GM18867 (cell line): Measurements from ENCODE around the gene NRXN3.
"Not testable (repeated sequence)": the region's sequence is repeated elsewhere in the genome, so short reads cannot be mapped to it uniquely, and the experiment has no call there.

ENCODE experiments used
- ATAC-seq: cut with Tn5 transposase; IDR thresholded peaks from one replicate; pipeline ENCODE4 v1.9.1; 2021; ENCODE audit warnings: mild to moderate bottlenecking, moderate library complexity; ENCODE audit not compliant: unreplicated experiment

Gene NRXN3

GRCh38 chr14:79730196-79730595 lies 1560.0 kb downstream of the NRXN3 start:
- no peak for ATAC-seq

GRCh38 chr14:79730953-79731352 lies 1560.8 kb downstream of the NRXN3 start:
- ATAC-seq, result no peak

- ATAC-seq, result no peak
These were observed 1562.9 kb downstream of the NRXN3 start for GRCh38 chr14:79732911-79733655.

GRCh38 chr14:79734151-79734550 lies 1564.0 kb downstream of the NRXN3 start:
- ATAC-seq, result no peak

- no peak for ATAC-seq
These were observed 1564.5 kb downstream of the NRXN3 start for GRCh38 chr14:79734656-79735055.

GRCh38 chr14:79735121-79735520 lies 1564.9 kb downstream of the NRXN3 start:
- no peak for ATAC-seq

- no peak for ATAC-seq
These were observed 1570.0 kb downstream of the NRXN3 start for GRCh38 chr14:79740066-79740601.

GRCh38 chr14:79742142-79742541 lies 1572.0 kb downstream of the NRXN3 start:
- ATAC-seq, result no peak

GRCh38 chr14:79745046-79745445 lies 1574.9 kb downstream of the NRXN3 start:
- no peak for ATAC-seq

- no peak for ATAC-seq
These were observed 1578.9 kb downstream of the NRXN3 start for GRCh38 chr14:79749065-79749464.

- ATAC-seq, result no peak
These were observed 1588.8 kb downstream of the NRXN3 start for GRCh38 chr14:79758985-79759384.

- ATAC-seq, result no peak
These were observed 1594.2 kb downstream of the NRXN3 start for GRCh38 chr14:79764323-79764722.

GRCh38 chr14:79766511-79766910 lies 1596.3 kb downstream of the NRXN3 start:
- no peak for ATAC-seq

GRCh38 chr14:79767251-79767650 lies 1597.1 kb downstream of the NRXN3 start:
- ATAC-seq, result no peak

GRCh38 chr14:79767721-79768120 lies 1597.5 kb downstream of the NRXN3 start:
- ATAC-seq, result not testable (repeated sequence)

- no peak for ATAC-seq
These were observed 1611.7 kb downstream of the NRXN3 start for GRCh38 chr14:79781882-79782281.

GRCh38 chr14:79783041-79783440 lies 1612.9 kb downstream of the NRXN3 start:
- no peak for ATAC-seq

- ATAC-seq, result no peak
These were observed 1616.3 kb downstream of the NRXN3 start for GRCh38 chr14:79786522-79786921.

GRCh38 chr14:79788346-79788745 lies 1618.2 kb downstream of the NRXN3 start:
- no peak for ATAC-seq

- no peak for ATAC-seq
These were observed 1621.0 kb downstream of the NRXN3 start for GRCh38 chr14:79791055-79791732.

GRCh38 chr14:79802093-79802492 lies 1631.9 kb downstream of the NRXN3 start:
- no peak for ATAC-seq

- no peak for ATAC-seq
These were observed 1635.5 kb downstream of the NRXN3 start for GRCh38 chr14:79805636-79806035.
